Measurements from ENCODE around the gene MCAT. TPM values are rescaled to one million over a fixed set of nuclear protein-coding genes. Genes with fewer than 3 reads are reported as not detected.

Gene MCAT
- total and polyA plus RNA-seq, 12 donors, result 16.9 to 92.9 (median 27.7) TPM

DNA sequence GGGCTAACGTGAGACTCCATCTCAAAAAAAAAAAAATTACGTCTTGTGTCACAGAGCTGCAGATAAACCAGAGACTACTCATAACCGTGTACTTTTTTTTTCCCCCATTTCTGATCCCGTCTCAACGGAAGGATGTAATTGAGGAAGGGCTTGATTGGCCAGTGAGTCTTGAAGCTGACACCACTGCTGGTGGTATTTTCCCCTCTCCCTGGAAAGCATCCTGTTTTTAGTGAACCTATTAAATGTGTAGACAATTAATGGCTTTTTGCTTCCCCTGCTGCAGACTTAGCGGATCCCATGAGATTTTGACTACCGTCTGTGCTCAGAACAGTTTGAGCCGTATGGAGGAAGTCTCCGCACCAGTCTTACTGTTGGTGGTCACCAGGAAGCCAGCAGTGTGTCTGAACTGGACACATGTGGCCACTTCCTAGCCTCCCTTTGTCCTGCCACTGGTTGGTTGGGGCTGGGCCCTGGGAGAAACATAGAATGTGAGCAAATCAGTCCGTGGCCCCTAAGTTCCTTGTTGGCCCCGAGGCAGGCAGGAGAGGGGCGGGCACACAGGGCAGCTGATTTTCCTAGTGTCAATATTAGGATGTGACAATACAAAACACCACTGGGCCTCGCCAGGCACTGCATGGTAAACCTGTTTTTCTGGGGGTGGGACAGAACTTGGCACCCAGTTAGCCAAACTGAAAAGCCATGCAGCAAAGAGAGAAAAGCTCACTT lies 29.5 kb downstream of the MCAT start:
- no peaks in the 10 kb centered on the region for H3K36me3 ChIP-seq (replicated peaks in 1 of 2)
- H3K27ac ChIP-seq, result no peak overlapping the region
- H3K27me3 ChIP-seq, result no peaks in the 10 kb centered on the region
- no peak overlapping the region for H3K4me3 ChIP-seq
- H3K4me1 ChIP-seq (replicated peaks in 1 of 2), result peaks cover 13 to 18% of the 10 kb centered on the region in 2 donors
- no peak for DNase-seq
- no peaks in the 10 kb centered on the region for H3K9me3 ChIP-seq (replicated peaks in 1 of 3)
- intact Hi-C loops (cut with DNase I), result no loop called here
- TF ChIP-seq POLR2A (IDR thresholded peaks at IDR 0.05) (no peak), CTCF (IDR thresholded peaks at IDR 0.05) (no peak)
- WGBS, 4 donors, result 59 to 72% (median 66%) methylated on average over 10 to 13 of the region's 13 CpGs

DNA sequence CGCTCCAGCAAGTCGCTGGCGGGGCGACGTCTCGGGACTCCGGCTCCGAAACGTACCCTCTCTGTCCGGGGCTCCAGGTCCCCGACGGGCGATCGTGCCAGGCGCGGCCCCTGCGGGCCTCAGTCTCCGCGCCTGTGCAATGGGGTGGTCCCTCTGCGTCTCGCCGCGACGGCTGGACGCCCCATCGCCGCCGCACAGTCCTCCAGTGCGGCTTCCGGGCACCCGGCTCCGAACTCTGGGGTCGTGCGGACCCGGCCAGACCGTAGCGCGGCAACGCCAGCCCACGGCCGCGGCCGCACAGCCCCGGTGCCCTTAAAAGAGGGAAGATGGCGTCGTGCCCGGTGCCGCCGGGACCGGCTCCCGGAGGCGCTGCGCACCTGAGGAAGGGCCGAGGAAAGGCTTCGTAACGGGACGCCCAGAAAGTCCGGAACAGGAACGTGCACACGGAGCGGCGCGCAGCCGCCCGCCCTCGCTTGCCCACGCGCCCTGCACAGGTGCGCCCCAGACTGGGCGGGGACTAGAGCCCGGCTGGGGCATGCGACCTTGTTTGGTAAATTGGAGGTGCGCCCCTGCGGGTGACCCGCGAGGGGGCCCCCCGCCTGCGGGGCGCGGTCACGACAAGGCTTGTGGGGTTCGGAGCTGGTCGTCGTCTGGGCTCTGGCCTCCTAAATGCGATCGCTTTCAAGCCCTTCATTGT lies 32.1 kb downstream of the MCAT start:
- Histone ChIP-seq H3K4me1 (replicated peaks in 1 of 2) (peaks cover 13 to 18% of the 10 kb centered on the region in 2 donors), H3K4me3 (peak overlapping the region in 2 of 4 donors; percentile 59 to 62), H3K27ac (peak overlapping the region in 1 of 5 donors; percentile 20), H3K36me3 (replicated peaks in 1 of 2) (no peaks in the 10 kb centered on the region), H3K9me3 (replicated peaks in 1 of 3) (no peaks in the 10 kb centered on the region), H3K27me3 (no peaks in the 10 kb centered on the region)
- DNase-seq, result peak in 4 of 7 donors; percentile 40 to 49 (median 41)
- intact Hi-C loops (cut with DNase I), result no loop called here
- 3 to 10% (median 4%) methylated on average over 23 to 86 of the region's 86 CpGs for WGBS, 4 donors
- no peak for TF ChIP-seq POLR2A (IDR thresholded peaks at IDR 0.05)
- no peak for TF ChIP-seq CTCF (IDR thresholded peaks at IDR 0.05)

DNA sequence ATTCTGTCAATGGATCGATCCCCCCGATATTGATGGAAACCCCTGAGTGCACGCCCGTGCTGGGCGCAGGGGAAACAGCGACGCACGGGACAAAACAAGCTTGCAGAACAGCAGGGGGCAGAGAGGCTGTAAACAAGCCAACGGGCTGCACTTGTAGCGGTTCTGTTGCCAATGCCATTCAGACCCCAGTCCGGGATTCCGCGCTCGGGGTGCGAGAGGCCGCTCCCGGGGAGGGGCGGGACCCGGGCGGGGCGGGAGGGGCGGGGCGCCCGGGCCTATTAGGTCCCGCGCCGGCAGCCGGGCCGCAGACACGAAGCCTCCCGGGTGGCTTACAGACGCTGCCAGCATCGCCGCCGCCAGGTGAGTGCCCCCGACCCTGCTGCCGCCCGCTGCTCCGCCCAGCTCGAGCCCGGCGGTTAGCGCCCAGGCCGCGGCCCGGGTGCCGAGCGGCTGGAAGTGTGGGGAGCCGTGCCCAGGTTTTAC lies 32.7 kb downstream of the MCAT start, which contains the start of gene BIK:
BIK (plus strand) TSS at position 307 of the 483 bp plus-strand sequence. CDS start 13,273 bp downstream, outside the sequence.
- intact Hi-C loops (cut with DNase I), result no loop called here
- Histone ChIP-seq H3K4me3 (peak within 1 kb of the TSS in 2 of 4 donors; percentile 59 to 62), H3K36me3 (replicated peaks in 1 of 2) (no peaks in the 10 kb centered on the region), H3K4me1 (replicated peaks in 1 of 2) (peaks cover 13 to 18% of the 10 kb centered on the region in 2 donors), H3K27me3 (no peaks in the 10 kb centered on the region), H3K9me3 (replicated peaks in 1 of 3) (no peaks in the 10 kb centered on the region), H3K27ac (peak within 1 kb of the TSS in 1 of 5 donors; percentile 20)
- WGBS, 4 donors, result 0 to 1% (median 0%) methylated on average over 20 to 49 of the region's 49 CpGs
- no peak for TF ChIP-seq POLR2A (IDR thresholded peaks at IDR 0.05)
- peak in 2 of 6 experiments; percentile 17 to 23 for TF ChIP-seq CTCF (IDR thresholded peaks at IDR 0.05)
- DNase-seq, result peak; percentile 56 to 78 (median 60)

- DNase-seq, result no peak
- Histone ChIP-seq H3K4me1 (replicated peaks in 1 of 2) (peaks cover 13 to 18% of the 10 kb centered on the region in 2 donors), H3K9me3 (replicated peaks in 1 of 3) (no peaks in the 10 kb centered on the region), H3K27ac (no peak overlapping the region), H3K27me3 (no peaks in the 10 kb centered on the region), H3K4me3 (peak overlapping the region in 2 of 4 donors; percentile 59 to 62), H3K36me3 (replicated peaks in 1 of 2) (no peaks in the 10 kb centered on the region)
- WGBS, 4 donors, result 10 to 17% (median 13%) methylated on average over 17 to 32 of the region's 32 CpGs
- intact Hi-C loops (cut with DNase I), result no loop called here
- TF ChIP-seq POLR2A (IDR thresholded peaks at IDR 0.05) (no peak), CTCF (IDR thresholded peaks at IDR 0.05) (no peak)
These were observed 33.2 kb downstream of the MCAT start for GRCh38 chr22:43109921-43110443.

Measured in adrenal gland (tissue), 12 donors.